HG03469 (cell line): ENCODE data around the gene TGOLN2.

ENCODE experiments used
- ATAC-seq: cut with Tn5 transposase; IDR thresholded peaks from one replicate; pipeline ENCODE4 v1.9.1; 2021; ENCODE audit warnings: mild to moderate bottlenecking, moderate library complexity, moderate number of reproducible peaks; ENCODE audit not compliant: unreplicated experiment

TGOLN2 gene

DNA sequence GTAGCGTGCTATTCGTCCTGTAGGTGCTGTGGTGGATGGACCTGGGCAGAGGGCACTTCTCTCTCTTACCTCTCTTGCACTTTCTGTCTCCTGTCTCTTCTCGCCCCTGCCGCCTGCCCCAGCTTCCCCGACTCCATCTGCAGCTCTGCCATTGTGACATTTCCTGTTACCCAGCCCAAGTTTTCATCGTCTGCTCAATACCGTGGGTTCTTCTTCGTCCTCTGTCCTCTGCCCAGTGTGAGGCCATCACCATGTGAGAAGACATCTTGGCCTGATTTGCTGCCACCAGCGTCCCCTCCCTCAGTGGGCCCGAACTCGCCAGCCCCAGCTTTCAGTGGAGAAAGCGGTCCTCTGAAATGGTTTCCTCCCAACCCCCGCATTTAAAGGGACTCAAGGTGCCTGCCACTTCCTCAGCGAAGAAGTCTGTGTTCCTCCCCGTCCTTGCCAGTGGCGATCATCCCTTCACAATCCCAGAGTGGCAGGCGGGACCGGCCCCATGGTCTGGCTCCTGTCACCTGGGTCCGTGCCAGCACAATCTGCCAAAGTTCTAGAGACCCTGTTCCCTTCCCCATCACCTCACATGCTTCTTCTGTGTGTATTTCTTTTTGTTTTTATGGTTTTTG is 18.0 kb downstream of the TGOLN2 start:
- no peak for ATAC-seq

DNA sequence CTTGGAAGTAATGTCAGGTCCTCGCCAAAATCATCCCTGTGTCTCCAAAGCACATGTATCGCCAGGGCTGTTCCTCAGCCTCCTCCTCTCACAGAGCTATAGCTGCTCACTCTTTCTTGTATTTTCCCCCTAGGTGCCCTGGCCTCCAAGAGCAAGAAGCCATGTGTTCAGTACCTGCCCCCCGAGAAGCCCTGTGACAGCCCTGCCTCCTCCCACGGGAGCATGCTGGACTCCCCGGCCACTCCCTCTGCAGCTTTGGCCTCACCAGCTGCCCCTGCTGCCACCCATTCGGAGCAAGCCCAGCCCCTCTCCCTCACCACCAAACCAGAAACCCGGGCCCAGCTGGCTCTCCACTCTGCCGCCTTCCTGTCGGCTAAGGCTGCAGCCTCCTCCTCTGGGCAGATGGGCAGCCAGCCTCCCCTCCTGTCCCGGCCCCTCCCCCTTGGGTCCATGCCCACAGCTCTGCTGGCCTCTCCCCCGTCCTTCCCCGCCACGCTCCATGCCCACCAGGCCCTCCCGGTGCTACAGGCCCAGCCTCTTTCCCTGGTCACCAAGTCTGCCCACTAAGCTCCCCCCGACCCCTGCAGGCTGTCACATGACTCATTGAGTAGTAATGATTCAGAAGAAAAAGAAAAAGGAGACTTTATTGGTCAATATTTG is 18.8 kb downstream of the TGOLN2 start:
- ATAC-seq = no peak

GRCh38 chr2:85308201-85308600 is 19.6 kb downstream of the TGOLN2 start:
- ATAC-seq = no peak

GRCh38 chr2:85307527-85307897 is 20.3 kb downstream of the TGOLN2 start:
- ATAC-seq = no peak

DNA sequence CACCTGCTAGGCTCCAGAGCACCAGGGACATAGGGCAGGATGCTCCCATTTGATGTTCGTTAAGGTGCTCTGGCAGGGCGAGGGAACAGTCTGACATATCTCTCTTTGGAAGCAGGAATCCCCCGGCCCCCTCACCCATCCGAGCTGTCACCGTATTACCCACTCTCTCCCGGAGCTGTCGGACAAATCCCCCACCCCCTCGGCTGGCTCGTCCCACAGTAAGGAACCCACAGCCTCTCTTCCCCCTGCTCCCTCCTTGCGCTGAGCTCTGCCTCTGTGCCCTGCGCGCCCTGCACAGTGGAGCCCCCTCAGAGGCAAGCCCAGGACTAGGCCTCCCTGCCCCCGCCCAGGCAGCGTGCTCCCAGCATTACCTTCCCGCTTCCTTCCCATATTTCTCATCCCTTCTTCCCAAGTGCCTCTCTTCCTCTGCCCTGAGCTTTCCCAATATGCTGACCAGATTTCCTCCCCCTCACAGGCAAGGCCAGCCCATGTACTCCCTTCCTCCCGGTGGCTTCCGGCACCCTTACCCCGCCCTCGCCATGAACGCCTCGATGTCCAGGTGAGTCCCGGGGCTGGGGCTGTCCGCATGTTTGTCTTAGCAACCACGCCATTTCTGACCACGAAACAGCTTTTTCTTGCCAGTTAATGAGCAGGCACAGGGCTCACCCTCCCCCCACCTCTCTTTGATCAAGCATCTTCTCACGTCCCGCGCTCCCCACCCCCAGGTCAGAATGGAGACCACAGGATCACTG is 23.8 kb downstream of the TGOLN2 start:
- no peak for ATAC-seq

DNA sequence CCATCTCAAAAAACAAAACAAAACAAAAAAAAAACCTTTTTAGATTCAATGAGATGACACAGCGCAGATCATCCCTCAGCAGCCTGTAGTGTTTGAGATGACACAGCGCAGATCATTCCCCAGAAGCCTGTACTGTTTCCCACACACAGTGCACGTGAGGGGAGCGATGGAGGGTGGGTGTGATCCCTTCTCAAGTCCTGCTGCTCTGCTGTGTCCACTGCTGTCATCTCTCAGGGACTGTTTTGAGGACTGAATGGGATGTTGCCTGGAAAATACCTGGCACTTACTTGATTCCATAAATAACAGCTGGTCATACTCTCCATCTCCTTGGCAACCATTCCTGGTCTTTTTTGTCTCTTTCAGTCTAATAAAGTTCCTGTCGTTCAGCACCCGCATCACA is 25.7 kb downstream of the TGOLN2 start:
- no peak for ATAC-seq

DNA sequence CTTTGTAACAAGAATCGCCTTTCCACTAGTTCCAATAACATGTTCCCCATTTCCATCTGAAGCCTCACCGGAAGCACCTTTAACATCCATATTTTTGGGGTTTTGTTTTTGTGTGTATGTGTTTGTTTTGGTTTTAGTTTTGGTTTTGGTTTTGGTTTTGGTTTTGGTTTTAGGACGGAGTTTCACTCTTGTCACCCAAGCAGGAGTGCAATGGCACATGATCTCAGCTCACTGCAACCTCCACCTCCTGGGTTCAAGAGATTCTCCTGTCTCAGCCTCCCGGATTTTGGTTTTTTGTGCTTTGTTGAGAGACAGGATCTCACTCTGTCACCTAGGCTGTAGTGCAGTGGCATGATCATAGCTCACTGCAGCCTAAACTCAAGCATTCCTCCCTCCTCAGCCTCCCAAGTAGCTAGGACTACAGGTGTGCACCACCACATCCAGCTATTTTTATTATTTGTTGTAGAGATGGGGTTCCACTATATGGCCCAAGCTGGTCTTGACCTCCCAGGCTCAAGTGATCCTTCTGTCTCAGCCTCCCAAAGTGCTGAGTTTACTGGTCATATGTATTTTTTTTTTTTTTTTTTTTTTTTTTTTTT is 36.3 kb downstream of the TGOLN2 start:
- ATAC-seq = no peak

- ATAC-seq = no peak
Measured at GRCh38 chr2:85288244-85288725, 39.5 kb downstream of the TGOLN2 start.

DNA sequence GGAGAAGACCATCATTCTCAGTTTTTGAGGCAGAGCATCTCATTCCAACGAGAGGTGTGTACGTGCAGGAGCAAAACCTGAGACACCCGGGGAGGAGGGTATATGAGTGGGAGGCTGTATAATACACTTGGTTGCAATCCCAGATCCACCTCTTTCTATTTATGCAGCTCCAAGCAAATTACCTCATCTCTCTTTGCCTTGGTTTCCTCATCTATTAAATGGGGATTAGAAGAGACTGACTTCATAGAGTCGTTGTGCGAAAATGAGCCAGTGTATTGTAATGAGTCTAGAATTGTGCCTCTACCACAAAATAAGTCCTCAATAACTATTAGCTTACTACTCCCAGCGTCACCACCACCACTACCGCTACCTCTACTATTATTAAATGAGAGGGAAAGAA is 40.1 kb downstream of the TGOLN2 start:
- ATAC-seq = no peak

GRCh38 chr2:85286918-85287317 is 40.9 kb downstream of the TGOLN2 start:
- ATAC-seq = no peak

DNA sequence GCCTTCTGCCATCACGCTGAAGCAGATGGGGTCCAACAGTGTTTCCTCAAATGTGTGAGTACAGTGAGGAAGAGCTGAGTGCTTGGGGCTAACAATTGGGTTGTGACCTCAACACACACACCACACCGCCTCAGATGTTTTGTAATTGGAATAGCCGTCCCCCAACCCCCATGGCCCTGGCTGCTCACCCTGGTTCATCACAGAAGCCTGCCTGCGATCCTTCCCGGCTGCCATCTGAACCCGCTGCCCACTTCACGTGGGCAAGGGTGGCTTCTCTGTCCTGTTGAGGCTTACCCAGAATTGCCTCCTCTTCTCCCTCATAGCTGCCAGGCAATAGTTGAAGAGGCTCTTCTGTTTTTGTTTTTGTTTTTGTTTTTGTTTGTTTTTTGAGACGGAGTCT is 44.1 kb downstream of the TGOLN2 start:
- ATAC-seq = no peak

DNA sequence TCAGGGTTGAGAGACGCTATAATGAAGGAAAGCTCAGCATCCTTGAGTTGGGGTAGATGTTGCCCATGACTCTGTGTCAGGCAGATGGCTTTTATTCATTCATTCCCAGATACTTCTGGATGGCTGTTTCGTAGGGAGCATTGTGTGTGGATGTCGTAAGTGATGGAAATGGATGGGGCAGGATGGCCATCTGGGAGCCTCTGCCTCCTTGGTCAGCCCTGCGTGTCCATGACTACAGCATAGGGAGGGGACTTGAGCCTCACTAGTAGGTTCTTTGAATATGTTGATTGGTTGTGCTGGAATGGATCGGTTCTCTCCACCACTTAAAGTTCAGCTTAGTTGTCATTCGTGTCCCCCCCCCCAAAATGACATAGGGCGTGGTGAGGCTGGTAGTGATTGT is 44.9 kb downstream of the TGOLN2 start:
- ATAC-seq = no peak

- ATAC-seq = no peak
Measured at GRCh38 chr2:85281553-85281952, 46.2 kb downstream of the TGOLN2 start.

DNA sequence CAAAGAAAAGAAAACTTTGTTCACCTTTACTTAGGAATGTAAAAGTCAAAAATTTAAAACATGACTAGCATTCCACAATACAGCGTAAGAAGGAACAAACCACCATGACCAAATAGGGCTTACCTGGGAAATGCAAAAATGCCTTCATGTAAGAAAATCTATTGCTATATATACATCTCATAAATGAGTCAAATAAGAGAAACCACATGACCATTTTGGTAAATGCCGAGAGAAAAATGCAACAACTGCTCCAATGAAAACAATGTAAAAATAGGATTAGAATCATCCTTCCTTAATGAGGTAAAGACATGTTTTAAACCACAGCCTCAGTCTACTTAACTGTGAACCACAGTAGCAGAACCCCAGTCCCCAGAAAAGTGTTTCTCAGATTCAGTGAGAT is 49.4 kb downstream of the TGOLN2 start:
- ATAC-seq = no peak

- no peak for ATAC-seq
Measured at GRCh38 chr2:85277416-85278158, 50.2 kb downstream of the TGOLN2 start.

GRCh38 chr2:85276571-85277118 is 51.1 kb downstream of the TGOLN2 start:
- no peak for ATAC-seq

- no peak for ATAC-seq
Measured at GRCh38 chr2:85275984-85276540, 51.7 kb downstream of the TGOLN2 start.

- ATAC-seq = no peak
Measured at GRCh38 chr2:85273738-85274731, 53.8 kb downstream of the TGOLN2 start.

- no peak for ATAC-seq
Measured at GRCh38 chr2:85272357-85272756, 55.4 kb downstream of the TGOLN2 start.
